HG02943 (cell line): ENCODE measurements around the gene ASAP2.
"Not testable (repeated sequence)": the region's sequence is repeated elsewhere in the genome, so short reads cannot be mapped to it uniquely, and the experiment has no call there.

Source experiments
- ATAC-seq: cut with Tn5 transposase; IDR thresholded peaks from one replicate; pipeline ENCODE4 v1.9.1; 2021; ENCODE audit warnings: mild to moderate bottlenecking, low read depth, moderate library complexity; ENCODE audit not compliant: unreplicated experiment

Gene ASAP2

GRCh38 chr2:9210030-9210429 lies 3.4 kb downstream of the ASAP2 start:
- no peak for ATAC-seq

DNA sequence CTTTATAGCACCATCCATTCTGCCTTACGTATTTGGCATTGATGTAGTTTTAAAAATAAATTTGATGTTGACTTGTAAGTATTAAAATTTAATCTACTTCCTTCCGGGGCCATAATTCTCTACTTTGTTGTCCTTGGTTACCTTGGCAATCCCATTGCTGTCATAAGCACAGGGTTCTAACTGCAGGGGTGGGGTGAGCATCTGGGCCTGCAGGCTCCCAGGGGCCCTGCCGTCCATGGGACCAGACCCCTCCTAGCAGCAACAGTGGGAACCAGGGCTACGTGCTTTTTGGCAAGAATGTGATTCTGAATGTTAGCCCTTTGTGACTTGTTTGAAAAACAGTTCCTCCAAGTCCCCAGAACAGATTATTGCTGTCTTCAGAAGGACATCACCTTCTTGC lies 4.9 kb downstream of the ASAP2 start:
- ATAC-seq, result no peak

DNA sequence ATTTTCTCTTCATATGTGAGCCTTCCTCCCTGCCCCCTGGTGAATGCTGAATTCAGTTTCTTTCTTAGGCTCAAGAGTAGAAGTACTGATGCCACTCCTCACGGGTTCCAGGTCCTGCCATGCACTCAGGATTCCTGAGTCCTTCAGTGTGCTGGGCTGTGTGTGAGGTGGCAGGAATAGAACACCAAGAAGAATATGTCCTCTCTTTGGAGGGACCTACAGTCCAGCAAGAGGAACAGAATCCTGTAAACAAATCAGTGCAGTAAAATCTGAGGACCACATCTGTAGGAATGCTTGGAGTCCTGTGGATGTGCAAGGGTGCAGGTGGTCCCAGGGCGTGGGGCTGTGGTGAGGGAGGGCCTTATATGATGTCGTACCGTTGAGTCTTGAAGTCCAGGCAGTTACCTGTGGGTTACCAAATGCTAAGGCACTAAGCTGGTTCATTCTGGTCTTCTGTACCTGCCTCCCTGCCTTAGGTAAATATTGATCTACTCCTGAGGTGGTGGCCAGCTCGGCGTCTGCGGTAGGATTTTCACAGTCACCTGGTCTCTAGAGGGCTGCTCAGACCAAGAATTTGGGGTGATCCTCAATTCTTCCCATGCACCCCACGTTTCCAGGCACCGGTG lies 5.5 kb downstream of the ASAP2 start:
- no peak for ATAC-seq

DNA sequence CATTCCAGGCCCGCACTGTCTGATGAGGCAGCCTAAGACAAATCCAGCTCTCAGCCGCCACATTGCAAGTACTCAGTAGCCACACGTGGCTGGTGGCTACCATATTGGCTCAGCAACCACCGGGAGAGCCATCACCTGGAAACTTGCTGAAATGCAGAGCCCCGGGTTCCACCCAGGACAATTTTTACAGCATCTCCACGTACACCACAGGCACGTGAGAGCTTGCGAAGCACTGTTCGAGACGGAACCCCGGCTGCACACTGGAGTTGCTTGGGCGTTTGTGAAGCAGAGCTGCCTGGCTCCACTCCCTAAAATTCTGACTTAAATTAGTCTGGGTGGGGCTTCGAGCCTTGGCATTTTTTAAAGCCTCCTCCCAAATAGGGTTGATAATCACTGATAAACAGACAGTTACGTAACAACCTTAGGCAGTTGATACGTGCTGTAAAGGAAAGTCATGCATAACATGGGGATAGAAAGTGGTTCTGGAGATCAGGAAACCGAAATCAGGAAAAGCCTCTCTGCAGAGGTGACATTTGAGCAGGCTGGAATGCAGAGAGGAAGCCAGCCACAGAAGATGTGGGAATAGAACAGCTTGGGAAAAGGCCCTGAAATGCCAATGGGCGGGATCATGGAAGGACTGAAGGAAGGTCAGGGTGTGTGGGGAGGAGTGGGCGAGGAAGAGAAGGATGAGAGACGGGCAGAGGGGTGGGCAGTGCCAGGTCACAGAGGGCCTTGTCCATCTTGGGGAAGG lies 6.2 kb downstream of the ASAP2 start:
- no peak for ATAC-seq

GRCh38 chr2:9213477-9214051 lies 7.0 kb downstream of the ASAP2 start:
- ATAC-seq, result no peak

GRCh38 chr2:9214873-9215272 lies 8.3 kb downstream of the ASAP2 start:
- ATAC-seq, result no peak

GRCh38 chr2:9215680-9216079 lies 9.1 kb downstream of the ASAP2 start:
- no peak for ATAC-seq

DNA sequence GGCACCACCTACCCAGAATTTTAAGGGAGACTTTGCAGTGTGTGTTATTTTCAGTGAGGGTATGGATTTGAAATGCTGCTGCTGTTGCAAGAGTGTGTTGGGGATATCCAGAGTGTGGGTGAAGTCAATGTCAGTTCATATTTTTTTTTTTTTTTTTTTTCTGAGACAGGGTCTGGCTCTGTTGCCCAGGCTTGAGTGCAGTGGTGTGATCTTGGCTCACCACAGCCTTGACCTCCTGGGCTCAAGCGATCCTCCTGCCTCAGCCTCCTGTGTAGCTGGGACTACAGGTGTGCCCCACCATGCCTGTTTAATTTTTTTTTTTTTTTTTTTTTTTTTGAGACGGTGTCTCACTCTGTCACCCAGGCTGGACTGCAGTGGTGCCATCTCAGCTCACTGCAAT lies 9.5 kb downstream of the ASAP2 start:
- ATAC-seq, result not testable (repeated sequence)

DNA sequence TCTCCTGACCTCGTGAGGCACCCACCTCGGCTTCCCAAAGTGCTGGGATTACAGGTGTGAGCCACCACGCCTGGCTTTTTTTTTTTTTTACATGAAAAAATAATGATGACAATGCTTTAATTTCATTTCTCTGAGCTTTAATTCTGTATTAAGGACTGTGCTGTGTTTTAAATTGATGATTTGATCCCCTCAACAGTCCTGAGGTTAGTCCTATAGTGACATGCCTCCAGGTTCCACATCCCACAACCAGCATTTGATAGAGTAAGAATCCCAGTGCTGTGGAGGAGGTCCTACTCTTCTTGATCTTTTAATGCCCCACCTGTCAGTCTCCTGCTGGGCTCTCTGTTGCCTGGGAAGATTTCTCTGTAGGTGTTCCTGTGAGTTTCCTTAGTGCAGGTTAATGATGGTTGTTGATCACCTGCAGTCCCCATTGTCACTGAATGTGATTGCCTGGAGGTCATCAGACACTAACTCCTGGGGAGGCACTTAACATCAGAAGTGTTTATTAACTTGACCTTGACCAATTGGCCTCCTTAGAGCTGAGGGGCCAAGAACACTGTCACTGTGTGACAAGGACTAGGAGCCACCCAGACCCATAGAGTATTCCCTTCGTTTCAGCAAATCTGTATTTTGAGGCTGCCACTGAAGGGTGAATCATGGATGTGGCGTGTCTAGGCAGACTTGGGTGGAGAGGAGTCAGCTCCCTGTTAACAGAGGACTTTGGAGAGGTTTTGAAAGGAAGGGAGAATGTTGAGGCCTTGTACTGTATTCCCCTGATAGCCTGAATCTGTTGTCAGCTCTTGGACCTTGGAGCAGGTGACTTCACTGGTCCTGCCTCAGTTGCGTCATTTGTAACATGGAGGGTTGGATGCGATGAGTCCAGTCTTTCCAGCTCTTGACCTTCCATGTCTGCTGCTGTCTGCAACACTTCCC lies 11.5 kb downstream of the ASAP2 start:
- no peak for ATAC-seq

- no peak for ATAC-seq
Observed at GRCh38 chr2:9219027-9219445, 12.4 kb downstream of the ASAP2 start.

- ATAC-seq, result no peak
Observed at GRCh38 chr2:9220201-9220600, 13.6 kb downstream of the ASAP2 start.

- ATAC-seq, result no peak
Observed at GRCh38 chr2:9221223-9221622, 14.6 kb downstream of the ASAP2 start.

DNA sequence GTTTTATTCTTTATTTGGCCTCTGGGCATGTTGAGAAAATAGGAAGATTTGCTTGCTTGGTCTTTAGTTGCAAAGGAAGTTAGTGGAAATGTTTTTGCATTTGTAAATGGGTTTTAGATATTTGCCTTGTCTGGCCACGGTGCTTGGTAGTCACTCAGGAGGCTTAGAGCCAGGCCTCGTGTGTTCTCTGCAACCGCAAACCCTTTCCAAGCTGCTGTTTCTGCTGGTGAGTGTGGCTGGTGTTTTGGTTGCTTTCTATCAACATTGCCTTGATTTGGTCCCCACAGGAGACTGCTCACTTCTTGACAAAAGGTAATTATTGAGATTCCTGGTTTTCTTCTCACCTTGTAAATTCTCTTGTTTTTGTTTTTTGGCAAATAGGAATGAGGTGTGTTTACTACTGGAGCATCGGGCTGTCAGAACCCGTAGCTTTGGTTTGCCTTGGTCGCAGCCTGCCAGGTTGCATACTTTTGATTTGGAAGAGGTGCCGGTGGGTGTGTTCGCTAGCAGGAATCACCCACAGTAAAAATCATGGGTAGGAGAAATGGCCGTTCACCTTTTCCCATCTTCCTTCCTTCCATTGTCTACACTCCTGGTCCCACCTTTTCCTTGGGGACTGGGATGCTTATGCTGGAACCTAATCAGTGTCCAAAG lies 15.8 kb downstream of the ASAP2 start:
- ATAC-seq, result no peak

DNA sequence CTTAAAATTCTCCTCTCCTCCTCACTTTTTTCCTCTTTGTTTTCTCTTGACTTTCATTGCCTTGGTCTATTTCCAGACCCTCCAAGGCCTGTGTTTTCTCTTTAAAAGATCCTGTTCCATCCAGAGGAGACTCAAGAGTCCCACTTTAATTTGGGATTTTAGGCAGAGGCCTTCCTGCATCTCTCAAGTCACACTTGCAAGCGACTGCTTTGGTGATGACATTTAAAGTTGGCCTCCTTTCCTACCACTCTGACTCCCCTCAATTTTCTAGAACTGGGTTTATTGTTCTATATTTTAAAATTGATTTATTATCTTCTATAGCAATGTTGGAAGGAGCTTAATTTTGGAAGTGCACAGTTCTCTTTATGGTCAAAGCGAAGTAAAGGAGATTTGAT lies 16.3 kb downstream of the ASAP2 start:
- ATAC-seq, result no peak

DNA sequence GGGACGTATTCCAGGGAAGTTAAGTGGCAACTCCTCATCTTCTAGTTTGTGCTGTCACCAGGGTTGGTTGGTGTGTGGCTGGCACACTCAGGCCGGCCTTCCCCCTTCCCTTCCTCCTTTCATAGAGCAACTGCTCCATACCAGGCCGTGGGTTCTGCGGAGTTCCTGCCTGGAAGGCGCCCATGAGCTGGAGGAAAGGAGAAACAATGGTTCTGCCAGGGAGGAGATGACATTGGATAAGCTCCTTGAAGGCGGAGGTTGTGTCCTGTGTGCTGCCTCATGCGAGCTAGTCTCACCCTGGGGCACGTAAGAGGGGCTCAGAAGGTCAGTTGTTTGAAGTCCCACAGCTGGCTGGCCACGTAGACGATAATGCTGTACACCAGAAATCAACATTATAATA lies 19.2 kb downstream of the ASAP2 start:
- no peak for ATAC-seq

GRCh38 chr2:9226458-9227380 lies 20.1 kb downstream of the ASAP2 start:
- ATAC-seq, result no peak

DNA sequence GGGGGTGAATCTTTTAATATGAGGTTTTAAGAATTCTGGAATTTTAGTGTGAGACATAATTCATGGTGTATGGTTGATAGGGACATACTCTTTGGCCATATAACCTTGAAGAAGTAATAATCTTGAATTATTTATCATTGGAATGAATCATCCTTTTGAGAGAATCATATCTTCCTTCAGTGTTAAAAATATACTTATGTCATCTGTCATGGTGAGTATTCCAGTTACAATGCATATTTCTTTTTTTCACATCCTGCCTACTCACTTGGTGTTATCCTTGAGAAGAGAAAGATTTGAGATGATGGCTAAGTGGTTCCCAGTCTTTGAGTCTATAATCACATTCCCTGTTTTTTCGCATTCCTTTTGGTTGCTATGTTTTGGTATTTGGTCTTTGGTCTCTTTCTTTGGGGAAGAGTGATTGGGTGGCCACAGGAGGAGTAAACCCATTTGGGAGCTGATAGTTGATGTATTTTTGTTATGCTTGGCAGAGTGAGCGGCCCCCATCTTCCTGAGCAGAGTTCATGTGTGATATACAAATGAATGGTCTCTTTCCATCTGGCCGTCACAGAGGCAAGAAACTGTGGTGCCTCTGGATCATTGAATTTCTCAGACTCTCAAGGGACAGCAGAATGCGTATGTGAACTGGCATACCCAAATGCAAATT lies 21.6 kb downstream of the ASAP2 start:
- no peak for ATAC-seq

- no peak for ATAC-seq
Observed at GRCh38 chr2:9228781-9229469, 22.3 kb downstream of the ASAP2 start.
